Ascending aorta (tissue), 2 donors: ENCODE results near the gene CYP4F22. TPM values are rescaled to one million over a fixed set of nuclear protein-coding genes. Genes with fewer than 3 reads are reported as not detected.
A peak's percentile ranks its signal among the peaks of the same experiment; 100 is the strongest.
"Not testable (repeated sequence)": the region's sequence is repeated elsewhere in the genome, so short reads cannot be mapped to it uniquely, and the experiment has no call there.

Experiments
- DNase-seq, 2 donors: peaks; one replicate each; pipeline ENCODE4 v3.0.0-alpha.2; 2019; ENCODE audit warnings: low spot score in 2 of 2
- H3K27ac ChIP-seq, 2 donors: fragments of 200-600 bp; sonication (generic); one replicate each; pipeline ENCODE4 v1.5.1; 2016 to 2017; ENCODE audit warnings: mild to moderate bottlenecking in 1 of 2
- H3K27me3 ChIP-seq: fragments of 200-600 bp; sonication (generic); one replicate; pipeline ENCODE4 v1.5.1; 2017
- H3K36me3 ChIP-seq, 2 donors: fragments of 200-600 bp; sonication (generic); one replicate each; pipeline ENCODE4 v1.5.1; 2016
- H3K4me1 ChIP-seq, 2 donors: fragments of 200-600 bp; sonication (generic); one replicate each; pipeline ENCODE4 v1.5.1; 2016 to 2017; ENCODE audit warnings: mild to moderate bottlenecking in 1 of 2
- H3K4me3 ChIP-seq, 2 donors: fragments of 200-600 bp; sonication (generic); one replicate each; pipeline ENCODE4 v1.5.1; 2016 to 2017; ENCODE audit warnings: mild to moderate bottlenecking in 1 of 2
- H3K9me3 ChIP-seq, 2 donors: fragments of 200-600 bp; sonication (generic); one replicate each; pipeline ENCODE4 v1.5.1; 2016
- CTCF ChIP-seq, 3 experiments: fragments of 200-600 bp in 2 of 3; fragments of 450-650 bp in 1 of 3; sonication (generic) in 2 of 3; IDR thresholded peaks; one replicate each; pipeline ENCODE4 v1.5.1; 2016 to 2019; ENCODE audit warnings: antibody characterized with exemption in 3 of 3, mild to moderate bottlenecking in 1 of 3, moderate library complexity in 1 of 3
- intact Hi-C: fragments of 100-400 bp; cut with DNase I; formaldehyde crosslinking; loops from one replicate; pipeline ENCODE4 v1.15.1; 2023
- total RNA-seq: library from RNA; depleted of rRNA; stranded (reverse); fragments of >200 nt; gene quantifications from one replicate; pipeline ENCODE4 v1.1.0, GENCODE V29; 2016

The CYP4F22 gene
- total RNA-seq, 1 donor from 2014 or later = not detected

- intact Hi-C loops = no loop called here
- no peak for TF ChIP-seq CTCF (IDR thresholded peaks at IDR 0.05)
- H3K4me1 ChIP-seq = peaks cover 0 to 5% of the 10 kb centered on the region in 2 donors
- DNase-seq = no peak
- H3K27me3 ChIP-seq = peaks cover 17% of the 10 kb centered on the region
- H3K36me3 ChIP-seq = no peaks in the 10 kb centered on the region
- no peak overlapping the region for H3K4me3 ChIP-seq
- no peaks in the 10 kb centered on the region for H3K9me3 ChIP-seq
- no peak overlapping the region for H3K27ac ChIP-seq
Measured at GRCh38 chr19:15467734-15468214, 40.6 kb upstream of the CYP4F22 start.

- DNase-seq = no peak
Measured at GRCh38 chr19:15468675-15469512, 39.4 kb upstream of the CYP4F22 start.

GRCh38 chr19:15469513-15470297 is 38.6 kb upstream of the CYP4F22 start:
- Histone ChIP-seq H3K27ac (no peak overlapping the region), H3K4me1 (peaks cover 0 to 5% of the 10 kb centered on the region in 2 donors), H3K4me3 (peak overlapping the region; percentile 42 to 56), H3K36me3 (no peaks in the 10 kb centered on the region), H3K9me3 (no peaks in the 10 kb centered on the region), H3K27me3 (peaks cover 17% of the 10 kb centered on the region)
- DNase-seq = no peak
- intact Hi-C loops = no loop called here
- no peak for TF ChIP-seq CTCF (IDR thresholded peaks at IDR 0.05)

More at GRCh38 chr19:15468675-15469512, 39.4 kb upstream of the CYP4F22 start:
- Histone ChIP-seq H3K9me3 (no peaks in the 10 kb centered on the region), H3K27ac (no peak overlapping the region), H3K4me1 (peaks cover 0 to 5% of the 10 kb centered on the region in 2 donors), H3K27me3 (peaks cover 17% of the 10 kb centered on the region), H3K4me3 (peak overlapping the region in 1 of 2 donors; percentile 56), H3K36me3 (no peaks in the 10 kb centered on the region)
- TF ChIP-seq CTCF (IDR thresholded peaks at IDR 0.05) = no peak
- intact Hi-C loops = no loop called here

GRCh38 chr19:15471639-15472101 is 36.7 kb upstream of the CYP4F22 start:
- DNase-seq = no peak
- H3K27me3 ChIP-seq = peaks cover 17% of the 10 kb centered on the region
- H3K9me3 ChIP-seq = no peaks in the 10 kb centered on the region
- no peak overlapping the region for H3K27ac ChIP-seq
- H3K4me3 ChIP-seq = no peak overlapping the region
- TF ChIP-seq CTCF (IDR thresholded peaks at IDR 0.05) = no peak
- intact Hi-C loops = no loop called here
- H3K4me1 ChIP-seq = peaks cover 0 to 5% of the 10 kb centered on the region in 2 donors
- H3K36me3 ChIP-seq = no peaks in the 10 kb centered on the region

- H3K27ac ChIP-seq, H3K4me3 ChIP-seq, H3K36me3 ChIP-seq, intact Hi-C loops, H3K4me1 ChIP-seq, DNase-seq, H3K9me3 ChIP-seq: not testable (repeated sequence)
- peaks cover 17% of the 10 kb centered on the region for H3K27me3 ChIP-seq
Measured at GRCh38 chr19:15473821-15474220, 34.5 kb upstream of the CYP4F22 start.

- H3K4me1 ChIP-seq = no peaks in the 10 kb centered on the region
- H3K4me3 ChIP-seq = no peak overlapping the region
- no peak for DNase-seq
- no peak overlapping the region for H3K27ac ChIP-seq
- peaks cover 6% of the 10 kb centered on the region for H3K27me3 ChIP-seq
- no peaks in the 10 kb centered on the region for H3K36me3 ChIP-seq
- intact Hi-C loops = no loop called here
- no peak for TF ChIP-seq CTCF (IDR thresholded peaks at IDR 0.05)
- no peaks in the 10 kb centered on the region for H3K9me3 ChIP-seq
Measured at GRCh38 chr19:15475169-15475568, 33.2 kb upstream of the CYP4F22 start.
